SIG-M5 treated with dmso at 0.1 percent for 504 hours (cell line): ENCODE results near the gene COL5A1.

Experiments
- DNase-seq: peaks from one replicate; lab custom pipeline; 2025; ENCODE audit not compliant: unreplicated experiment; lab: John Stamatoyannopoulos, UW

The COL5A1 gene

DNA sequence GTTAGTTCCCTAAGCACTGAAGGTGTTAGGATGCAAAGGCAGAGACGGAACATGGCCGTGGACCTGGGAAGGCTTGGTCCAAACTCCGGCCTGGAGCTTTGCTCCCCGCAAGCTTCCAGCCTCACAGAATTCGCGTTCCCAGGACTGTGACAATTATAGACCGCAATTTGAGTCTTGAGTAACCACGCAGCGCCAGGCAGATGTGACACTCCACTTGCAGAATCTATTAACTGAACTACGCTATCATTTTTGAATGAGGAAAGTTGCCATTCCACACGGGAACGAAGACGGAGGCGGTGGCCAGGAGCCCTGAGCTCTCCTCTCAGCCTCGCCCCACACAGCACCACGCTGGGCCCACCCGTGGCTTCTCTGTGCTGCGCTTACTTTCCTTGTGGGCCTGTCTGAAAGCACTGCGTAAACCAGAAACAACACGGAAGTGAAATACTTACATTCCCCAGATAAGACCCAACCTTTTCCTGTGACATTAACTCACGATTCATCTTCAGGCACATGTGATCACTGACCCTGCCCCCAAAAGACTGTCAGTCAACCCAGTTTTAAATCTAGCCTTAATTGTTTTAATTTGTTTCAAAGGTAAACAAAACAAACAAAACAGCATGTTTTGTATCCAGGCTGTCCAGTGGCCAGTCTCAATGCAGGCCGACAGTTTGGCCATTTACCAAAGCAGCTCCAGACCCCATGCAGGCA lies 16.1 kb upstream of the COL5A1 start:
- no peak for DNase-seq

GRCh38 chr9:134626069-134626423 lies 15.6 kb upstream of the COL5A1 start:
- no peak for DNase-seq

DNA sequence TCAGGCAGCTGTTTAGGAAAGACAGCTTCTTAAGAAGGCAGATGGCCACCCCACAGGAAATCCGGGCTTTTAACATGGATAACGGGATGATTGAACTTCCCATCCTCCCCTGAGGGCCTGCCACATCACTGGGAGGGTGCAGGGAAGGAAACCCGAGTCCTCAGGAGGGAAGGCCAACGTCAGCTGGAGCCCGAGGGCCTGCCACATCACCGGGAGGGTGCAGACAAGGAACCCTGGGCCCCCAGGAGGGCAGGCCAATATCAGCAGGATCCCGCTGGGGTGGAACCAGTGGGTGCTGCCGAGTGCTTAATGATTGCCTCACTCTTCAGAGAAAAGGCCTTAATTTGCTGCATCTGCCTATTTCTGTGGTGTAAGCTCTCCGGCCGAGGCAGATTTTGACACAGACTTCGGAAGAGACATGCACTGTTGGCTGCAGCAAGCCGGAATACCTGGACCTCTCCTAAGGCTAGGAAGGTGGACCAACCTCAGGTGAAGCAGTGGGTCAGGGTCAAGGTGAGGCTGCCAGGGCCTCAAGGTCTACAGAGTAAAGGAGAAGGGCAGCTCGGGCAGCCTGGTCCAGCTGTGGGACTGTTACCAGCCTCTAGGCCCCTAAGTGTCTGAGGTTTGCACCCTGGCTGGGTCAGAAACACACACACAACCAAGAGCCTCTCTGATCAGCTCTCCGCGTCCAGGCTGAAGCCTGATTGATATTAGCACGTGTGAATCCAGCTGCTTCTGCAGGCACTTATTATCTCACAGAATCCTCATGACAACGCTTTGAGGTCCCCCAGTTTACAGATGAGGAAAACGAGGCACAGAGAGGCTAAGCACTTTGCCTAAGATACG lies 14.8 kb upstream of the COL5A1 start:
- DNase-seq, result no peak

DNA sequence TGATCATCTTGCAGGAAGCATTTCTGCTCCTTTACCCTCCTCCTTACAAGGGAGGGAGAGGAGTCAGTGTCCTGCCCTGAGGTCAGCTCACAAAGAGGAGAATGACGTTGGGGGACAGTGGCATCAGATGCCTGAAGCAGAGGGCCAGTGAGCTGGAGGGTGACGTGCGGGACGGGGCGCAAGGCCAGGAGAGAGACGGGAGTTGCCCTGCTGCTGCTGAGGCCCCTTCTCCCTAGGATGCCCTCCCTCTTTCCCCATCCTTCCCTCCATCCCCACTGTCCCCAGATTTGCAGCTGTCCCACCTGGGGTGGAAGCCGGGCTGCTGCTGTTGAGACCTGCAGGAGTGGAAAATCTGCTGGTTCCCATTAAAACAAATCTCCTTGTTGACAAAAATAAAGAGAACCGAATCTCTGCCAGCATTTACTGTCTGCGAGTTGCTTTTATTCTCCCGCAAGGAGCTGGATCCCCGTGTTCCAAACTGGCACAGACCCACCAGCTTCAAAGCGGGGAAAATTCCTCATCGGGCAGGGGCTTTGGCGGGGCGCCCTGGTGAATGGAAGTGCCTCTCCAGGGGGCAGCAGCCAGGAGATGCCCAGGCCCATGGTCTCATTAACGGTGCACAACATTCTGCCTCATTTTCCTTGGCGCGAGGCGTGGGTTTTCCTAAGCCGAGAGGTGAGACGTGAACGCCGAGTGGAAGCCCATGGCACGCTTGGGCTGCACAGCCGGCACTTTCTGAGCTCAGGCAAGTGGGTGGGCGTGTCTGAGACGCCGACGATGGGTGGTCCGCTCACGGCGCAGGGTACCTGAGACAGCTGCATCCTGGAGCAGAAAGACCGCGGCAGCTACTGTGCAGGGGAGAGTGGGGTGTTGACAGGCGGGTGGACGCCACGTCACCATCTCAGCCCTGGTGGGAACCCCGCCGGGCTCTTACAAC lies 13.9 kb upstream of the COL5A1 start:
- no peak for DNase-seq

DNA sequence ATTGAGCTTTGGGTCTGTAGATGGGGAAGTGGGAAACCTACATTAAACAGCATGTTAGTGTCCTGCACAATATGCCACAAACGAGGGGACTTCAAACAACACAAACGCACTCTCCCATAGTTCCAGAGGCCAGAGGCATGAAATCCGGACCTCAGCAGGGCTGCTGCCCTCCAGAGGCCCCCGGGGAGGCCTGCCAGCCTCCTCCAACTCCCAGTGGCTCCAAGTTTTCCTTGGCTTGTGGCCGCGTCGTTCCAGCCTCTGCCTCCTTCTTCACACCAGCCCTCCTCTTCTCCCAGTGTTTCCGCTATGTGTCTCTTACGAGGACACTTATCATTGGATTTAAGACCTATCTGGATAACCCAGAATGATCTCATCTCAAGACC lies 13.3 kb upstream of the COL5A1 start:
- DNase-seq, result peak; percentile 16

- DNase-seq, result no peak
Observed at GRCh38 chr9:134629061-134629585, 12.5 kb upstream of the COL5A1 start.

- DNase-seq, result no peak
Observed at GRCh38 chr9:134629586-134630392, 11.8 kb upstream of the COL5A1 start.

DNA sequence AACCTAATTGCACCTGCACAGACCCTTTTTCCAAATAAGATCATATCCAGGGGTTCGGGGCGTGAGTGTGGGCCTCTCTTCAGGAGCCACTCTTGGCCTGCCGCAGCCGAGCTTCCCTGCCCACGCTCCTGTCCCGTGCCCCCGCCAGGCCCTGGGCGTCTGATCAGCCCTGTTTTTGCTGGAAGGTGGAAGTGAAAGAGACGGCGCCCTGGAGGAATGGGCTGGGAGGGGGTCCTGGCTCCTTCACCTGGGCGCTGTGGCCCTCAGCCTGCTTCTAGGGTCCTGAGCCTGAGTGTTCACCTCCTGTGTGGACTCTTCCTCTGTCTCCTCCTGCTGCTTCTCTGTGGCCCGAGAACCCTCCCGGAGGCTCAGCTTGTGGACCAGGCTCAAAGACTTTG lies 11.2 kb upstream of the COL5A1 start:
- DNase-seq, result no peak

- no peak for DNase-seq
Observed at GRCh38 chr9:134630861-134631260, 10.7 kb upstream of the COL5A1 start.

- no peak for DNase-seq
Observed at GRCh38 chr9:134631881-134632280, 9.7 kb upstream of the COL5A1 start.

- DNase-seq, result no peak
Observed at GRCh38 chr9:134632329-134632728, 9.3 kb upstream of the COL5A1 start.

- DNase-seq, result no peak
Observed at GRCh38 chr9:134633362-134634142, 8.1 kb upstream of the COL5A1 start.

GRCh38 chr9:134634176-134634575 lies 7.4 kb upstream of the COL5A1 start:
- no peak for DNase-seq

DNA sequence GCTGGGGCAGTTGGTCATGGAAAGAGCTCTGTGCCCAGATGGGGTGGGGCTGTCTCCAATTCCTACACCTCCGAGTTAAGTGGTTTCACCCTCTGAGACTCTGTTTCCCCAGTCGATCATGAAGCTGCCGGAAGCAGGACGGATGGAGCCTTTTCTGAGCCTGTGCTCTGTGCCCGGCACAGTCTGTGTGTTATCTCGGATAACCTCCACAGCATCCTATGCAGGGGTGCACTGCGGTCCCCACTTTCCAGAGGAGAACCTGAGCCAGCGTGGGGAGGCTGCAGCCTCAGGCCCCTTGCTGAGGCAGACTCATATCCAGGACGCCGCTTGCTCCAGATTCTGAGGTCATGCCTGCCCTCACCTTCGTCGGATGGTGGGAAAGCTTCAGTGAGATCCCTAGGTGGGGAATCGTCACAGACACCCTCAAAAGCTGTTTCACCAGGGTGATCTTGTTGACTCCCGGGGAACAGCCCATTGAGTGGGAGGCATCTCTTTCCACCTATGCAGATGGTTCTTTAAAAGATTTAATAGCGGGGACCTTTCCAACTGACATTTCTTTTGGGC lies 6.9 kb upstream of the COL5A1 start:
- DNase-seq, result no peak

GRCh38 chr9:134635351-134636148 lies 6.1 kb upstream of the COL5A1 start:
- DNase-seq, result no peak

DNA sequence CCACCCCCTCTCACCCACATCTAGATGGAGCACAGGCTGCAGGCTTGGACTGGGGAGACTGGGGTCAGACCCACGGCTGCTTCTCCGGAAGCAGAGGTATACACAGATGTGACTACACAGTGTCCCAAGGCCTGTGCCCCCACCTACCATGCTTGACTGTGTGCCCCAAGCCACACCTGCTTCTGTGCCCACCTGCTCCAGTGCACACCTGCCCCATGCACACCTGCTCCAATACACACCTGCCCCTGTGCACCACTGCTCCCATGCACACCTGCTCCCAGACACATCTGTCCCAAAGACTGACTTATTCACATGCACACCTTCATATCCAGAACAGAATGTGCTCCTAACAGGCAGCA lies 5.5 kb upstream of the COL5A1 start:
- no peak for DNase-seq

DNA sequence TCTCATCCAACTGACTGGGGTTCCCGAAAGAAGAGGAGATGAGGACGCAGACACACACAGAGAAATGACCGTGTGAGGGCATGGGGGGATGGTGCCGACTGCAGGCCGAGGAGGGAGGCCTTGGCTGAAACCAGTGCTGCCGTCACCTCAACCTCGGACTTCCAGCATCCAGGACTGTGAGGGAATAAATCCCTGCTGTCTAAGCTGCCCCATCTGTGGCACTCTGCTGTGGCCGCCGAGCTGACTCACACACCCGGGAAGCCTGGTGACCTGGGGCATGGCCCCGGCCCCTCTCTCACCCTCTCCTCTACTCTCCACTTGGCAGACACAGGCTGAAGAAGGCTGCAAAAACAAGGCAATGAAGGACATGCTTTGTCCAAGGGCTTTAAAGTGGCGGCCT lies 4.4 kb upstream of the COL5A1 start:
- no peak for DNase-seq

DNA sequence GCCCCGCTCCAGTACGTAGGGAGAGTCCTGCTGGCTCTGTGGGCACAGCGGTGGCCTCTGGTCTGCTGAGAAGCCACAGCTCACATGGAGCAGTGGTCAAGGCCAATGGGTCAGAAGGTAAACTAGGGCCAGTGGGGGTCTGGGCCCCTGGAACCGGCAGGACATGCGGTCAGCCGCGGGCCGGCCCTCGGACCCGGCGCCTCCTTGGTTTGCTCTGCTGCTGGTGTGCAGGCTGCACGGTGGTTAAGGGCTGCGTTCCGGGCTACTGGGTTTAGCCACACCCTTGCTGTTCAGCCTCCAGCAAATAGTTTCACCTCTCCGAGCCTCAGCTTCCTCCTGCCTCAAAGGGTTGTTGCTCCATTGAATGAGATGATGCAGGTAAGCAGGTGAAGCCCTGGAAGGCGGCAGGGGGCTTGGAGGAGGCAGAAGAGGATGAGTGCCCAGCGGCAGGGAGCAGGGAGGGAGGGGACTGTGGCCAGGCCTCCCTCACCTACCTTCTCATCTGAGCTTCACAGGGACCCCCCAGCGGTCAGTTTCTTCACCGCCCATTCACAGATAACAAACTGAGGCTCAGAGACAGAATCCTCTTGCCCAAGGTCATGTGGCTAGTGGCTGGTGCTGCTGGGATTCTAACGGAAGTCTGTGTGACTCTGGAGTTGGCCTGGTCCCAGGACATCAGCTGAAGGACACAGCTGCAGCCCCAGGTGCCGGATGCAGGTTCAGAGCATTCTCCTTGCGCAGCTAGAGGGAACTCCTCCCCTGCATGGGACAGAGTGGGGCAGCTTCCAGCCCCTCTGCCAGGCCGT lies 3.7 kb upstream of the COL5A1 start:
- no peak for DNase-seq
